HG03196 (cell line): Measurements from ENCODE around the gene LIPE.
"Not testable (repeated sequence)": the region's sequence is repeated elsewhere in the genome, so short reads cannot be mapped to it uniquely, and the experiment has no call there.

ENCODE experiments used
- ATAC-seq: cut with Tn5 transposase; IDR thresholded peaks from one replicate; pipeline ENCODE4 v1.9.1; 2021; ENCODE audit not compliant: unreplicated experiment

Gene LIPE

GRCh38 chr19:42427313-42427712, at the start of gene LIPE:
TSS of gene LIPE (minus strand) at chr19:42427388. CDS start at chr19:42427149, 239 bp downstream.
- ATAC-seq, result no peak

GRCh38 chr19:42475366-42475765, 48.2 kb upstream of the LIPE start:
- no peak for ATAC-seq

- no peak for ATAC-seq
Observed at GRCh38 chr19:42474743-42475142, 47.6 kb upstream of the LIPE start.

- ATAC-seq, result no peak
Observed at GRCh38 chr19:42473686-42474085, 46.5 kb upstream of the LIPE start.

- ATAC-seq, result no peak
Observed at GRCh38 chr19:42472402-42473147, 45.4 kb upstream of the LIPE start.

GRCh38 chr19:42471554-42472249, 44.5 kb upstream of the LIPE start:
- no peak for ATAC-seq

- no peak for ATAC-seq
Observed at GRCh38 chr19:42469311-42470235, 42.4 kb upstream of the LIPE start.

GRCh38 chr19:42468273-42468796, 41.1 kb upstream of the LIPE start:
- ATAC-seq, result no peak

- ATAC-seq, result no peak
Observed at GRCh38 chr19:42467183-42467760, 40.1 kb upstream of the LIPE start.

GRCh38 chr19:42466521-42467182, 39.5 kb upstream of the LIPE start:
- no peak for ATAC-seq

- ATAC-seq, result peak; percentile 64
Observed at GRCh38 chr19:42465827-42466280, 38.7 kb upstream of the LIPE start.

- ATAC-seq, result no peak
Observed at GRCh38 chr19:42461700-42462324, 34.6 kb upstream of the LIPE start.

- not testable (repeated sequence) for ATAC-seq
Observed at GRCh38 chr19:42461231-42461630, 34.0 kb upstream of the LIPE start.

- ATAC-seq, result no peak
Observed at GRCh38 chr19:42459926-42460325, 32.7 kb upstream of the LIPE start.

- ATAC-seq, result no peak
Observed at GRCh38 chr19:42455621-42456081, 28.5 kb upstream of the LIPE start.

GRCh38 chr19:42455086-42455485, 27.9 kb upstream of the LIPE start:
- ATAC-seq, result no peak

GRCh38 chr19:42452590-42452989, 25.4 kb upstream of the LIPE start:
- ATAC-seq, result no peak

- ATAC-seq, result peak; percentile 78
Observed at GRCh38 chr19:42450314-42450934, 23.2 kb upstream of the LIPE start.

- ATAC-seq, result not testable (repeated sequence)
Observed at GRCh38 chr19:42448306-42448705, 21.1 kb upstream of the LIPE start.
